Ovary (tissue), 3 donors: ENCODE results near the gene PDE4DIP.
"Not testable (repeated sequence)": the region's sequence is repeated elsewhere in the genome, so short reads cannot be mapped to it uniquely, and the experiment has no call there.

Source experiments
- CTCF ChIP-seq, 3 donors: fragments of 450-650 bp in 2 of 3; fragments of 200-600 bp in 1 of 3; IDR thresholded peaks; one replicate each; pipeline versions ENCODE4 v1.5.1 to v1.8.0; 2016 to 2022; ENCODE audit warnings: antibody characterized with exemption in 3 of 3, mild to moderate bottlenecking in 1 of 3
- POLR2A ChIP-seq: fragments of 450-650 bp; IDR thresholded peaks from one replicate; pipeline ENCODE4 v1.6.1; 2017; ENCODE audit warnings: antibody characterized with exemption, mild to moderate bottlenecking, moderate library complexity
- donor health status: DM: no; HTN: no; CAD: no.

GRCh38 chr1:148960212-148961000, 116.2 kb downstream of the PDE4DIP start:
- not testable (repeated sequence) for TF ChIP-seq CTCF (IDR thresholded peaks at IDR 0.05); POLR2A
